RPMI8226 (cell line): ENCODE results near the gene BPIFA3.

Experiments used
- DNase-seq: peaks from one replicate; pipeline ENCODE4 v3.0.0-alpha.2; 2015

The BPIFA3 gene

GRCh38 chr20:33267701-33268100, 50.5 kb downstream of the BPIFA3 start:
- no peak for DNase-seq

- DNase-seq: no peak
These were observed 55.2 kb downstream of the BPIFA3 start for GRCh38 chr20:33272155-33272873.

GRCh38 chr20:33273117-33273851, 56.1 kb downstream of the BPIFA3 start:
- no peak for DNase-seq

- no peak for DNase-seq
These were observed 58.1 kb downstream of the BPIFA3 start for GRCh38 chr20:33275215-33275614.

GRCh38 chr20:33275871-33276270, 58.7 kb downstream of the BPIFA3 start:
- no peak for DNase-seq

- DNase-seq: no peak
These were observed 59.4 kb downstream of the BPIFA3 start for GRCh38 chr20:33276303-33277113.
